ENCODE data around the gene USP54. TPM values are rescaled to one million over a fixed set of nuclear protein-coding genes. Genes with fewer than 3 reads are reported as not detected.
"Not testable (repeated sequence)": the region's sequence is repeated elsewhere in the genome, so short reads cannot be mapped to it uniquely, and the experiment has no call there.

The USP54 gene
- total and polyA plus RNA-seq, 2 of the 13 experiments (the other 11 are each of a cell fraction or from before 2014, with no cell fraction given), result 18.1 to 25.0 TPM

GRCh38 chr10:73581918-73582317 lies 9.2 kb downstream of the USP54 start:
- Histone ChIP-seq H3K27ac (ENCODE audit: extremely low read length, insufficient read depth, low read length) (no peak overlapping the region), H4K20me1 (ENCODE audit: insufficient read depth, low read length) (no peaks in the 10 kb centered on the region; the same call in 1 of the 2 replicates), H3K9me3 (ENCODE audit: low read length) (peaks cover 5% of the 10 kb centered on the region; the same call in 1 of the 2 replicates), H3K36me3 (replicated peaks in 1 of 2; ENCODE audit: control insufficient read depth in 1 of 2, insufficient read depth in 2 of 2, low read length in 2 of 2) (no peaks in the 10 kb centered on the region), H2AFZ (ENCODE audit: low read length) (no peak overlapping the region), H3K4me3 (replicated peaks in 1 of 3; ENCODE audit: insufficient read depth in 1 of 3, low read depth in 2 of 3, low read length in 3 of 3) (no peak overlapping the region), H3K4me1 (ENCODE audit: insufficient read depth, low read length) (peaks cover 37% of the 10 kb centered on the region), H3K79me2 (ENCODE audit: insufficient read depth, low read length) (peaks cover 9% of the 10 kb centered on the region), H3K27me3 (ENCODE audit: control insufficient read depth in 1 of 2, insufficient read depth in 2 of 2, low read length in 2 of 2) (no peaks in the 10 kb centered on the region), H3K9ac (ENCODE audit: insufficient read depth, low read depth, low read length) (no peak overlapping the region), H3K4me2 (ENCODE audit: low read depth, low read length) (no peak overlapping the region)
- ChIA-PET POLR2A (interaction anchor here (1.8 kb wide), 1 partner anchor 44 kb away, joined by 5 read pairs; no protein-coding TSS in a partner anchor), CTCF (ENCODE audit: low intra/inter-chr PET ratio, low total read pairs) (no interaction called here)
- ATAC-seq (no peak), FAIRE-seq (no peak), DNase-seq (ENCODE audit: low spot score) (no peak)
- BruUV-seq (replicated peaks), result no TSS peak
- in situ Hi-C loops (cut with HindIII; ENCODE audit: extremely low pct_ligation_motif_present, low pct_unique_long_range_greater_than_20kb) (no loop called here), intact Hi-C loops (cut with micrococcal nuclease; ENCODE audit: unreplicated experiment) (no loop called here)
- WGBS (ENCODE audit: low lambda C conversion rate), result 95% methylated on average over 2 of the region's 2 CpGs
- TF ChIP-seq MAFG (CRISPR knock-in tag; IDR thresholded peaks at IDR 0.05) (no peak), ZNF564 (CRISPR knock-in tag; IDR thresholded peaks at IDR 0.05) (no peak), POGZ (CRISPR knock-in tag; IDR thresholded peaks at IDR 0.05) (no peak)
- TF ChIP-seq, protein P1, sequence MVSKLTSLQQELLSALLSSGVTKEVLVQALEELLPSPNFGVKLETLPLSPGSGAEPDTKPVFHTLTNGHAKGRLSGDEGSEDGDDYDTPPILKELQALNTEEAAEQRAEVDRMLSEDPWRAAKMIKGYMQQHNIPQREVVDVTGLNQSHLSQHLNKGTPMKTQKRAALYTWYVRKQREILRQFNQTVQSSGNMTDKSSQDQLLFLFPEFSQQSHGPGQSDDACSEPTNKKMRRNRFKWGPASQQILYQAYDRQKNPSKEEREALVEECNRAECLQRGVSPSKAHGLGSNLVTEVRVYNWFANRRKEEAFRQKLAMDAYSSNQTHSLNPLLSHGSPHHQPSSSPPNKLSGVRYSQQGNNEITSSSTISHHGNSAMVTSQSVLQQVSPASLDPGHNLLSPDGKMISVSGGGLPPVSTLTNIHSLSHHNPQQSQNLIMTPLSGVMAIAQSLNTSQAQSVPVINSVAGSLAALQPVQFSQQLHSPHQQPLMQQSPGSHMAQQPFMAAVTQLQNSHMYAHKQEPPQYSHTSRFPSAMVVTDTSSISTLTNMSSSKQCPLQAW (CRISPR knock-in tag; IDR thresholded peaks at IDR 0.05), result no peak

DNA sequence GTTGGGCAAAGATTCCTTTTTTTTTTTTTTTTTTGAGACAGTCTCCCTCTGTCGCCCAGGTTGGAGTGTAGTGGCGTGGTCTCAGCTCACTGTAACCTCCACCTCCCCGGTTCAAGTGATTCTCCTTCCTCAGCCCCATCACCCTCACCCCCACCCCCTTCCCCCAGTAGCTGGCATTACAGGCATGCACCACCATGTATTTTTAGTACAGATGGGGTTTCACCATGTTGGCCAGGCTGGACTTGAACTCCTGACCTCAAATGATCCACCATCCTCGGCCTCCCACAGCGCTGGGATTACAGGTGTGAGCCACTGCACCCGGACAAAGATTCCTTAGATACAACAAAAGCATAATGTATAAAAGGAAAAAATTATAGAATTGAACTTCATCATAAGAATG lies 12.2 kb downstream of the USP54 start:
- H3K79me2 ChIP-seq (ENCODE audit: insufficient read depth, low read length); intact Hi-C loops (cut with micrococcal nuclease; ENCODE audit: unreplicated experiment); ATAC-seq; H3K27ac ChIP-seq (ENCODE audit: extremely low read length, insufficient read depth, low read length); H3K36me3 ChIP-seq (replicated peaks in 1 of 2; ENCODE audit: control insufficient read depth in 1 of 2, insufficient read depth in 2 of 2, low read length in 2 of 2); H3K27me3 ChIP-seq (ENCODE audit: control insufficient read depth in 1 of 2, insufficient read depth in 2 of 2, low read length in 2 of 2); in situ Hi-C loops (cut with HindIII; ENCODE audit: extremely low pct_ligation_motif_present, low pct_unique_long_range_greater_than_20kb); FAIRE-seq; H3K9ac ChIP-seq (ENCODE audit: insufficient read depth, low read depth, low read length); POLR2A ChIA-PET; H3K4me3 ChIP-seq (replicated peaks in 1 of 3; ENCODE audit: insufficient read depth in 1 of 3, low read depth in 2 of 3, low read length in 3 of 3); CTCF ChIA-PET (ENCODE audit: low intra/inter-chr PET ratio, low total read pairs); H3K4me2 ChIP-seq (ENCODE audit: low read depth, low read length); H2AFZ ChIP-seq (ENCODE audit: low read length); DNase-seq (ENCODE audit: low spot score); H3K9me3 ChIP-seq (ENCODE audit: low read length); H4K20me1 ChIP-seq (ENCODE audit: insufficient read depth, low read length); BruUV-seq (replicated peaks): not testable (repeated sequence)
- peaks cover 19% of the 10 kb centered on the region for H3K4me1 ChIP-seq (ENCODE audit: insufficient read depth, low read length)
- 97% methylated on average over 6 of the region's 6 CpGs for WGBS (ENCODE audit: low lambda C conversion rate)
